Testis (tissue), 2 donors: Measurements from ENCODE around the gene KCNN3.

Experiments
- POLR2A ChIP-seq: fragments of 450-650 bp; IDR thresholded peaks from one replicate; pipeline ENCODE4 v1.6.1; 2017; ENCODE audit warnings: antibody characterized with exemption, mild to moderate bottlenecking, moderate library complexity
- TF ChIP-seq, protein P1 (sequence below), 3 experiments: fragments of 450-650 bp in 2 of 3; fragments of 200-600 bp in 1 of 3; sonication (generic) in 1 of 3; IDR thresholded peaks; one replicate each; pipeline ENCODE4 v1.5.1; 2016 to 2019; ENCODE audit warnings: antibody characterized with exemption in 3 of 3, mild to moderate bottlenecking in 2 of 3, moderate library complexity in 1 of 3

DNA sequence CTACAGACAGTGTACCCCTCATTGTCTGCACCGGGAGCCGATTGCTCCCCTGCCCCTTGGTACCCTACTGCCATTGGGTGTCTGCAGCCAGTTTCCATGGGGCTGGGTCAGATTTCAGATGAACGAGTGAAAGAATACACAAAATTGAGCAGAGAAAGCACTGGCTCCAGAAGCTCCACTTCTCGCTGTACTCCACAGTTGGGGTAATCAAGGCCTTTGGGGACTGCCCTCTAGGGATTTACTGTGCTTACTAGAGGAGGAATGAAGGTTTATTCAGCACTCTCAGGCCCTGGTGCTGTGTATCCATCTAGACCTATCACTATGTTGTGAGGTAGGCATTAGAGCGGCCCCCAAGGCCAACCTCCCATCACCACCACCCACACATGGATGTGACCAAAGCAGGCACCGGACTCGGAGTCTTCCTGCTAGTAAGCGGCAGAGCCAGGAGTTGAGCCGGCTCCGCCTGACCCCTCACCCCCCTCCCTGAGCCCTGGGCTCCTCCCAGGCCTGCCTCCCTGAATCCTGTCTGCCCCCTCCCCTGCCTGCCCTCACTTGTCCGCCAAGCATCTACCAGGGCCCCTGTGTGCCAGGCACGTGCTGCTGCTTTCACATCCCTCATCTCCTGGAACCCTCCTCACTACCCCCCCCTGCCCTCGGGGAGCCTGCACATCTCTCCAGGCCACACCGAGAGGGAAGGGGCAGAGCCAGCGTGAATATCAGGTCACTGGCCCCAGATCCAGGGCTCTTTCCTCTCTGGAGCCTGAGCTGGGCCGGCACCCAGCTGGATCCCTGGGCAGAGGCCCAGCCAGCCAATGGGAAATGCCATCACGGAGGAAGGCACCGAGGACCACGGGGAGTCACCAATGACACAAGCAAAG, 23.3 kb downstream of the KCNN3 start:
- TF ChIP-seq, protein P1, sequence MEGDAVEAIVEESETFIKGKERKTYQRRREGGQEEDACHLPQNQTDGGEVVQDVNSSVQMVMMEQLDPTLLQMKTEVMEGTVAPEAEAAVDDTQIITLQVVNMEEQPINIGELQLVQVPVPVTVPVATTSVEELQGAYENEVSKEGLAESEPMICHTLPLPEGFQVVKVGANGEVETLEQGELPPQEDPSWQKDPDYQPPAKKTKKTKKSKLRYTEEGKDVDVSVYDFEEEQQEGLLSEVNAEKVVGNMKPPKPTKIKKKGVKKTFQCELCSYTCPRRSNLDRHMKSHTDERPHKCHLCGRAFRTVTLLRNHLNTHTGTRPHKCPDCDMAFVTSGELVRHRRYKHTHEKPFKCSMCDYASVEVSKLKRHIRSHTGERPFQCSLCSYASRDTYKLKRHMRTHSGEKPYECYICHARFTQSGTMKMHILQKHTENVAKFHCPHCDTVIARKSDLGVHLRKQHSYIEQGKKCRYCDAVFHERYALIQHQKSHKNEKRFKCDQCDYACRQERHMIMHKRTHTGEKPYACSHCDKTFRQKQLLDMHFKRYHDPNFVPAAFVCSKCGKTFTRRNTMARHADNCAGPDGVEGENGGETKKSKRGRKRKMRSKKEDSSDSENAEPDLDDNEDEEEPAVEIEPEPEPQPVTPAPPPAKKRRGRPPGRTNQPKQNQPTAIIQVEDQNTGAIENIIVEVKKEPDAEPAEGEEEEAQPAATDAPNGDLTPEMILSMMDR (IDR thresholded peaks at IDR 0.05) = no peak
- TF ChIP-seq POLR2A = no peak
